ENCODE measurements around the gene PDE4D.

GRCh38 chr5:59831326-59832010, 62.1 kb downstream of the PDE4D start:
- TF ChIP-seq CTCF (conservative IDR thresholded peaks at IDR 0.05; ENCODE audit: low read depth, low read length) (no peak), EZH2phosphoT487 (IDR thresholded peaks at IDR 0.05; ENCODE audit: borderline replicate concordance, low read length) (no peak), EZH2 (IDR thresholded peaks at IDR 0.05; ENCODE audit: low read length, unreplicated experiment) (no peak)
